Trophoblast cell (in vitro differentiated cells and primary cell): Measurements from ENCODE around the gene AUTS2.

Experiments used
- DNase-seq, 2 donors: peaks; one replicate each; pipeline ENCODE4 v3.0.0-alpha.2; 2016
- H2AFZ ChIP-seq: 2 replicates; pipeline ENCODE4 v1.6.1; 2013; ENCODE audit warnings: low read length, moderate library complexity, mild to moderate bottlenecking; ENCODE audit not compliant: insufficient read depth, poor library complexity
- H2AK5ac ChIP-seq: 2 replicates; pipeline ENCODE4 v1.6.1; 2013; ENCODE audit warnings: mild to moderate bottlenecking, low read length
- H2BK120ac ChIP-seq: 2 replicates; pipeline ENCODE4 v1.6.1; 2013; ENCODE audit warnings: low read length, mild to moderate bottlenecking, moderate library complexity; ENCODE audit not compliant: insufficient read depth, poor library complexity
- H2BK12ac ChIP-seq: 2 replicates; pipeline ENCODE4 v1.6.1; 2013; ENCODE audit warnings: mild to moderate bottlenecking, low read length, moderate library complexity
- H2BK5ac ChIP-seq: 2 replicates; pipeline ENCODE4 v1.6.1; 2013; ENCODE audit warnings: low read length, low read depth, moderate library complexity, mild to moderate bottlenecking; ENCODE audit not compliant: poor library complexity
- H3K14ac ChIP-seq: 2 replicates; pipeline ENCODE4 v1.6.1; 2013; ENCODE audit warnings: mild to moderate bottlenecking, low read length
- H3K18ac ChIP-seq: 2 replicates; pipeline ENCODE4 v1.6.1; 2013; ENCODE audit warnings: mild to moderate bottlenecking, low read length
- H3K23ac ChIP-seq: 2 replicates; pipeline ENCODE4 v1.6.1; 2013; ENCODE audit warnings: low read length
- H3K27ac ChIP-seq: 2 replicates; pipeline ENCODE4 v1.5.1; 2013; ENCODE audit warnings: low read depth, mild to moderate bottlenecking, inconsistent platforms, low read length, moderate library complexity
- H3K27me3 ChIP-seq: 2 replicates; pipeline ENCODE4 v1.6.1; 2013; ENCODE audit warnings: inconsistent platforms, mild to moderate bottlenecking, low read length, moderate library complexity; ENCODE audit not compliant: insufficient read depth
- H3K36me3 ChIP-seq, 2 experiments: 1 replicate in 1 of 2; 2 replicates in 1 of 2; pipeline ENCODE4 v1.6.1; 2013; ENCODE audit warnings: low read length in 2 of 2, mild to moderate bottlenecking in 2 of 2, moderate library complexity in 1 of 2; ENCODE audit not compliant: insufficient read depth in 2 of 2, control insufficient read depth in 1 of 2
- H3K4ac ChIP-seq: 2 replicates; pipeline ENCODE4 v1.6.1; 2013; ENCODE audit warnings: low read depth, mild to moderate bottlenecking, low read length, moderate library complexity
- H3K4me1 ChIP-seq, 2 experiments: 1 replicate in 1 of 2; 2 replicates in 1 of 2; pipeline ENCODE4 v1.6.1; 2013; ENCODE audit warnings: low read length in 2 of 2, mild to moderate bottlenecking in 2 of 2, moderate library complexity in 1 of 2; ENCODE audit not compliant: insufficient read depth in 2 of 2, control insufficient read depth in 1 of 2
- H3K4me2 ChIP-seq: 2 replicates; pipeline ENCODE4 v1.6.1; 2013; ENCODE audit warnings: inconsistent platforms, mild to moderate bottlenecking, low read length, moderate library complexity
- H3K4me3 ChIP-seq: 2 replicates; pipeline ENCODE4 v1.5.1; 2013; ENCODE audit warnings: mild to moderate bottlenecking, low read depth, low read length, inconsistent platforms
- H3K79me1 ChIP-seq: one replicate; pipeline ENCODE4 v1.6.1; 2013; ENCODE audit warnings: low read length
- H3K79me2 ChIP-seq: 2 replicates; pipeline ENCODE4 v1.6.1; 2013; ENCODE audit warnings: low read length, mild to moderate bottlenecking; ENCODE audit not compliant: control insufficient read depth, insufficient read depth, poor library complexity
- H3K9ac ChIP-seq: 2 replicates; pipeline ENCODE4 v1.6.1; 2013; ENCODE audit warnings: mild to moderate bottlenecking, low read length
- H3K9me3 ChIP-seq: 2 replicates; pipeline ENCODE4 v1.6.1; 2013; ENCODE audit warnings: low read depth, mild to moderate bottlenecking, control low read depth, inconsistent platforms, low read length; ENCODE audit not compliant: insufficient read depth
- H4K12ac ChIP-seq: 2 replicates; pipeline ENCODE4 v1.6.1; 2013; ENCODE audit warnings: low read depth, mild to moderate bottlenecking, low read length, moderate library complexity
- H4K8ac ChIP-seq: 2 replicates; pipeline ENCODE4 v1.6.1; 2013; ENCODE audit warnings: low read depth, mild to moderate bottlenecking, low read length, moderate library complexity
- H4K91ac ChIP-seq: one replicate; pipeline ENCODE4 v1.6.1; 2013; ENCODE audit warnings: low read depth, mild to moderate bottlenecking, low read length, moderate library complexity
- WGBS: extraction: QIAGEN DNeasy Blood & Tissue Kit; methylation state at CpG from one replicate; pipeline ENCODE4 v1.1.7; 2013; ENCODE audit warnings: missing lambda C conversion rate; ENCODE audit not compliant: insufficient read length, insufficient coverage; ENCODE audit errors: extremely low coverage; 5-methylcytosine and 5-hydroxymethylcytosine counted together

The AUTS2 gene

DNA sequence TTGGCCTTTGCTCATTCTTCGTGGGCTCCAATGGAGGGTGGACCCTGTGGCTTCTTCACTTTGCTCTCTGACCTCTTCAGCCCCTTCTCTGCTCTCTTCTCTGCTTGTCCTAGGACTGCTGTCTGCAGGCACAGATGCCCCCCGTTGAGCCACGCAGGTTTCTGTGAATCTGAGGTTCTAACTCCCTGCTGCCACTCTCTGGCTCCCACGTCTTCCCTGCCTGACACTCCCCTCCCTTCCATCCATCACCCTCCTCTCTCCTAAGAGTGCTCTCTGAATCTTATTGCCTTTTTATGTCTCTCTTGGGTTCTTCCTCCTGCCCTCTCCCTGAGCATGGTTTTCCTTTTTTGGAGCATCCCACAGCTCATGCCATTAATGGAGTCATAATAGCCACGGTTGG is 1034.1 kb downstream of the AUTS2 start:
- no peaks in the 10 kb centered on the region for H3K36me3 ChIP-seq

DNA sequence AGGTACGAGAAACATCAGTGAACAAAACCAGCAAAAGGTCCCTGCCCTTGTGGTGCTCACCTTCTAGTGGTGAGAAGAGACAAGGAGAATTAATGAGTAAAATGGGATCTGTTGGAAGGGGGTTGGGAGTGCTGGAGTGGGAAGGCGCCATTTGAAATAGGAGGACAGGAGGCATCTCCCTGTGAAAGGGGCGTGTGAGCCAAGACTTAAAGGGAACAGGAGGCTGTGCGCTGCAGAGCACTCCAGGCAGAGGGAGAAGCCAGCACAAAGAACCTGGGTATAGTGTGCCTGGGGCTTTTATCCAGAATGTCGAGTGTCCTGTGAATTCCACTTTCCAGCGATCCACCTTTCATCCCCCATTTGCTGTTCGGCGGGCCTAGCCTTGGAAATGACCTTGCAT is 1035.8 kb downstream of the AUTS2 start:
- Histone ChIP-seq H2BK12ac (no peak overlapping the region), H2BK5ac (no peak overlapping the region), H3K27ac (no peak overlapping the region), H2AK5ac (no peak overlapping the region), H3K9ac (no peak overlapping the region), H3K36me3 (no peaks in the 10 kb centered on the region), H2AFZ (no peak overlapping the region), H3K27me3 (no peaks in the 10 kb centered on the region), H3K14ac (no peak overlapping the region), H4K91ac (no peak overlapping the region), H4K12ac (no peak overlapping the region), H3K79me1 (no peaks in the 10 kb centered on the region), H3K9me3 (no peaks in the 10 kb centered on the region), H3K4me2 (no peak overlapping the region), H3K4me3 (no peak overlapping the region), H3K4ac (no peak overlapping the region), H3K4me1 (no peaks in the 10 kb centered on the region), H3K23ac (no peak overlapping the region), H4K8ac (no peak overlapping the region), H2BK120ac (no peak overlapping the region), H3K79me2 (no peaks in the 10 kb centered on the region), H3K18ac (no peak overlapping the region)
- WGBS: no CpG with 5 or more reads among the region's 8 CpGs
- no peak for DNase-seq

More for the DNA sequence above, 1034.1 kb downstream of the AUTS2 start:
- Histone ChIP-seq H2BK5ac (no peak overlapping the region), H3K4ac (no peak overlapping the region), H3K4me3 (no peak overlapping the region), H3K18ac (no peak overlapping the region), H3K79me2 (no peaks in the 10 kb centered on the region), H4K91ac (no peak overlapping the region), H3K9me3 (no peaks in the 10 kb centered on the region), H3K23ac (no peak overlapping the region), H3K27me3 (no peaks in the 10 kb centered on the region), H2BK120ac (no peak overlapping the region), H3K4me2 (no peak overlapping the region), H2AK5ac (no peak overlapping the region), H3K79me1 (no peaks in the 10 kb centered on the region), H3K27ac (no peak overlapping the region), H2BK12ac (no peak overlapping the region), H3K4me1 (no peaks in the 10 kb centered on the region), H4K8ac (no peak overlapping the region), H2AFZ (no peak overlapping the region), H3K9ac (no peak overlapping the region), H4K12ac (no peak overlapping the region), H3K14ac (no peak overlapping the region)
- no peak for DNase-seq
- no CpG with 5 or more reads among the region's 5 CpGs for WGBS

DNA sequence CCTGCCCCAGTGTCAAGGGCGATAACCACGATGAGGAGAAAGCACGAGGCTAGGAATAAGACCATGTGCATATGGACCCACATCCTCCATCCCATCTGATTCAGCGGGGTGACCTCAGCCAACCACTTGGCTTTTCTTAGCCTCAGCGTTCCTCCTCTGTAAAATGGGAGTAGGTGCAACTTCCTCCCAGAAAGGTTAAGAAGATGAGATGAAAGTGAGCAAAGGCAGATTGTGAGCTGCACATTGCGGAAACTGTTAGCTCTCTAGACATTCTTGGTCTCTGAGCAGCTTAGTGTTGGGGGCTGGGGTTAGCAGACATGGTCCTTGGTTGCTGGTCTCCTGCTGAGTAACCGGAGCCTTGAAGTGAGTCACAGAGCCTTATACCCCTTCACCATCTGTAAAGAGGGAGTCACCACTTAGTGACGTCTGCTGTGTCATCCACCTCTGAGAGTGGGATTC is 1036.4 kb downstream of the AUTS2 start:
- H3K4me2 ChIP-seq: no peak overlapping the region
- no peak overlapping the region for H2BK12ac ChIP-seq
- H3K4ac ChIP-seq: no peak overlapping the region
- H3K4me3 ChIP-seq: no peak overlapping the region
- WGBS: no CpG with 5 or more reads among the region's 8 CpGs
- H3K14ac ChIP-seq: no peak overlapping the region
- no peak overlapping the region for H3K9ac ChIP-seq
- no peak overlapping the region for H2AK5ac ChIP-seq
- H2BK120ac ChIP-seq: no peak overlapping the region
- no peak overlapping the region for H3K23ac ChIP-seq
- H3K79me2 ChIP-seq: no peaks in the 10 kb centered on the region
- no peak overlapping the region for H2BK5ac ChIP-seq
- no peak for DNase-seq
- H3K36me3 ChIP-seq: no peaks in the 10 kb centered on the region
- no peak overlapping the region for H3K18ac ChIP-seq
- H2AFZ ChIP-seq: no peak overlapping the region
- no peak overlapping the region for H3K27ac ChIP-seq
- H4K8ac ChIP-seq: no peak overlapping the region
- no peaks in the 10 kb centered on the region for H3K79me1 ChIP-seq
- H4K91ac ChIP-seq: no peak overlapping the region
- H3K9me3 ChIP-seq: no peaks in the 10 kb centered on the region
- no peak overlapping the region for H4K12ac ChIP-seq
- no peaks in the 10 kb centered on the region for H3K4me1 ChIP-seq
- no peaks in the 10 kb centered on the region for H3K27me3 ChIP-seq

DNA sequence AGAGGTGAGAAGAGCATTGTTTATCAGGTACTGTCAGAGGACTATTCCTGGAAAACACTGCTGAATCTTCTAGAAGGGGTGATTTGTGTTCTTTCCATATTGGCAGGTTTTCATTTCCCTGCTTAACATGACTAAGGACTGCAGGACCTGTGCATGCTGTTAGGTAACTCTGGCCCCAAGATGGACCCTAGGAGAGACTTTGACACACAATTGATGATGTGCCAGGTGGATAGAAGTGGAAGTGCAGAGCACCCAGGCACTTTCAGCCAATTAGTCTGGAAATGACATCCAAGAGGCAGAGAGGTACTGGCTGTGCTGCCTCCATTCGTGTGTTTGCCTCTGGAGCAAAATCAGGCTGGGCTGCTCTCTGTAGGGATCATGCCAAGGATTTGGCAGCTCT is 1037.4 kb downstream of the AUTS2 start:
- Histone ChIP-seq H3K9ac (no peak overlapping the region), H2AFZ (no peak overlapping the region), H2BK5ac (no peak overlapping the region), H3K79me2 (no peaks in the 10 kb centered on the region), H3K79me1 (no peaks in the 10 kb centered on the region), H2BK12ac (no peak overlapping the region), H3K36me3 (no peaks in the 10 kb centered on the region), H3K4ac (no peak overlapping the region), H3K27me3 (no peaks in the 10 kb centered on the region), H3K4me3 (no peak overlapping the region), H2AK5ac (no peak overlapping the region), H4K8ac (no peak overlapping the region), H3K27ac (no peak overlapping the region), H4K91ac (no peak overlapping the region), H3K9me3 (no peaks in the 10 kb centered on the region), H4K12ac (no peak overlapping the region), H3K4me2 (no peak overlapping the region), H2BK120ac (no peak overlapping the region), H3K23ac (no peak overlapping the region), H3K4me1 (peaks cover 0 to 2% of the 10 kb centered on the region in 2 experiments), H3K18ac (no peak overlapping the region), H3K14ac (no peak overlapping the region)
- DNase-seq: no peak
- WGBS: no CpG with 5 or more reads among the region's 1 CpG
